HG03575 (cell line): ENCODE measurements around the gene SEMA6A.

ENCODE experiments used
- ATAC-seq: cut with Tn5 transposase; IDR thresholded peaks from one replicate; pipeline ENCODE4 v1.9.1; 2021; ENCODE audit not compliant: unreplicated experiment, insufficient number of reproducible peaks, low FRiP score; ENCODE audit errors: extremely low read depth

The SEMA6A gene

GRCh38 chr5:116507941-116508655, 66.5 kb downstream of the SEMA6A start:
- no peak for ATAC-seq

GRCh38 chr5:116507051-116507537, 67.5 kb downstream of the SEMA6A start:
- ATAC-seq = no peak

GRCh38 chr5:116506488-116506887, 68.1 kb downstream of the SEMA6A start:
- ATAC-seq = no peak

- no peak for ATAC-seq
These were observed 69.9 kb downstream of the SEMA6A start for GRCh38 chr5:116504593-116505166.

- no peak for ATAC-seq
These were observed 72.0 kb downstream of the SEMA6A start for GRCh38 chr5:116502616-116503015.

- ATAC-seq = no peak
These were observed 72.5 kb downstream of the SEMA6A start for GRCh38 chr5:116502138-116502537.

- no peak for ATAC-seq
These were observed 76.0 kb downstream of the SEMA6A start for GRCh38 chr5:116498503-116499048.

- no peak for ATAC-seq
These were observed 77.0 kb downstream of the SEMA6A start for GRCh38 chr5:116497631-116498030.

GRCh38 chr5:116495786-116496357, 78.8 kb downstream of the SEMA6A start:
- no peak for ATAC-seq

- no peak for ATAC-seq
These were observed 79.7 kb downstream of the SEMA6A start for GRCh38 chr5:116494784-116495450.

- no peak for ATAC-seq
These were observed 81.8 kb downstream of the SEMA6A start for GRCh38 chr5:116492776-116493175.

GRCh38 chr5:116492016-116492623, 82.5 kb downstream of the SEMA6A start:
- ATAC-seq = no peak

GRCh38 chr5:116488356-116489041, 86.1 kb downstream of the SEMA6A start:
- no peak for ATAC-seq

- no peak for ATAC-seq
These were observed 87.6 kb downstream of the SEMA6A start for GRCh38 chr5:116487045-116487444.

- ATAC-seq = no peak
These were observed 88.0 kb downstream of the SEMA6A start for GRCh38 chr5:116486588-116486987.

- no peak for ATAC-seq
These were observed 90.0 kb downstream of the SEMA6A start for GRCh38 chr5:116484645-116485044.

GRCh38 chr5:116482394-116482793, 92.2 kb downstream of the SEMA6A start:
- ATAC-seq = no peak

- ATAC-seq = no peak
These were observed 93.6 kb downstream of the SEMA6A start for GRCh38 chr5:116480894-116481510.
